Muscle of arm (tissue), 14 donors: ENCODE measurements around the gene NES. TPM values are rescaled to one million over a fixed set of nuclear protein-coding genes. Genes with fewer than 3 reads are reported as not detected.

ENCODE experiments used
- DNase-seq: peaks from one replicate; pipeline ENCODE4 v3.0.0-alpha.2; 2013
- long read RNA-seq, 11 donors: transcript quantifications; one replicate each; lab custom pipeline, GENCODE V29; 2026
- polyA plus RNA-seq, 12 donors: library from polyadenylated mRNA; unstranded; fragments of 120-200 nt; gene quantifications; one replicate each; pipeline ENCODE4 v1.2.1, GENCODE V29; 2013; ENCODE audit not compliant: insufficient read length in 12 of 12

NES gene, protein sequence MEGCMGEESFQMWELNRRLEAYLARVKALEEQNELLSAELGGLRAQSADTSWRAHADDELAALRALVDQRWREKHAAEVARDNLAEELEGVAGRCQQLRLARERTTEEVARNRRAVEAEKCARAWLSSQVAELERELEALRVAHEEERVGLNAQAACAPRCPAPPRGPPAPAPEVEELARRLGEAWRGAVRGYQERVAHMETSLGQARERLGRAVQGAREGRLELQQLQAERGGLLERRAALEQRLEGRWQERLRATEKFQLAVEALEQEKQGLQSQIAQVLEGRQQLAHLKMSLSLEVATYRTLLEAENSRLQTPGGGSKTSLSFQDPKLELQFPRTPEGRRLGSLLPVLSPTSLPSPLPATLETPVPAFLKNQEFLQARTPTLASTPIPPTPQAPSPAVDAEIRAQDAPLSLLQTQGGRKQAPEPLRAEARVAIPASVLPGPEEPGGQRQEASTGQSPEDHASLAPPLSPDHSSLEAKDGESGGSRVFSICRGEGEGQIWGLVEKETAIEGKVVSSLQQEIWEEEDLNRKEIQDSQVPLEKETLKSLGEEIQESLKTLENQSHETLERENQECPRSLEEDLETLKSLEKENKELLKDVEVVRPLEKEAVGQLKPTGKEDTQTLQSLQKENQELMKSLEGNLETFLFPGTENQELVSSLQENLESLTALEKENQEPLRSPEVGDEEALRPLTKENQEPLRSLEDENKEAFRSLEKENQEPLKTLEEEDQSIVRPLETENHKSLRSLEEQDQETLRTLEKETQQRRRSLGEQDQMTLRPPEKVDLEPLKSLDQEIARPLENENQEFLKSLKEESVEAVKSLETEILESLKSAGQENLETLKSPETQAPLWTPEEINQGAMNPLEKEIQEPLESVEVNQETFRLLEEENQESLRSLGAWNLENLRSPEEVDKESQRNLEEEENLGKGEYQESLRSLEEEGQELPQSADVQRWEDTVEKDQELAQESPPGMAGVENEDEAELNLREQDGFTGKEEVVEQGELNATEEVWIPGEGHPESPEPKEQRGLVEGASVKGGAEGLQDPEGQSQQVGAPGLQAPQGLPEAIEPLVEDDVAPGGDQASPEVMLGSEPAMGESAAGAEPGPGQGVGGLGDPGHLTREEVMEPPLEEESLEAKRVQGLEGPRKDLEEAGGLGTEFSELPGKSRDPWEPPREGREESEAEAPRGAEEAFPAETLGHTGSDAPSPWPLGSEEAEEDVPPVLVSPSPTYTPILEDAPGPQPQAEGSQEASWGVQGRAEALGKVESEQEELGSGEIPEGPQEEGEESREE (N-terminal part only)
- 1,000 to 10,000 TPM in 1 of 12 donors, 100 to 1,000 TPM in 11; 318 to 1,186 (median 743) TPM for polyA plus RNA-seq
- long read RNA-seq, donor 1, full-length matches to known transcripts: 15 of 22 reads
- long read RNA-seq, donor 1, partial matches to known transcripts: 7 of 22 reads
- long read RNA-seq, donor 1, other reads (novel, unspliced or antisense): 0 of 22 reads
- long read RNA-seq, donor 2, full-length matches to known transcripts: 128 of 184 reads
- long read RNA-seq, donor 2, partial matches to known transcripts: 56 of 184 reads
- long read RNA-seq, donor 2, other reads (novel, unspliced or antisense): 0 of 184 reads
- long read RNA-seq, donor 3, full-length matches to known transcripts: 134 of 173 reads
- long read RNA-seq, donor 3, partial matches to known transcripts: 39 of 173 reads
- long read RNA-seq, donor 3, other reads (novel, unspliced or antisense): 0 of 173 reads
- long read RNA-seq, donor 4, full-length matches to known transcripts: 82 of 101 reads
- long read RNA-seq, donor 4, partial matches to known transcripts: 19 of 101 reads
- long read RNA-seq, donor 4, other reads (novel, unspliced or antisense): 0 of 101 reads
- long read RNA-seq, donor 5, full-length matches to known transcripts: 128 of 155 reads
- long read RNA-seq, donor 5, partial matches to known transcripts: 27 of 155 reads
- long read RNA-seq, donor 5, other reads (novel, unspliced or antisense): 0 of 155 reads
- long read RNA-seq, donor 6, full-length matches to known transcripts: 121 of 135 reads
- long read RNA-seq, donor 6, partial matches to known transcripts: 14 of 135 reads
- long read RNA-seq, donor 6, other reads (novel, unspliced or antisense): 0 of 135 reads
- long read RNA-seq, donor 7, full-length matches to known transcripts: 101 of 132 reads
- long read RNA-seq, donor 7, partial matches to known transcripts: 31 of 132 reads
- long read RNA-seq, donor 7, other reads (novel, unspliced or antisense): 0 of 132 reads
- long read RNA-seq, donor 8, full-length matches to known transcripts: 177 of 207 reads
- long read RNA-seq, donor 8, partial matches to known transcripts: 30 of 207 reads
- long read RNA-seq, donor 8, other reads (novel, unspliced or antisense): 0 of 207 reads
- long read RNA-seq, donor 9, full-length matches to known transcripts: 56 of 67 reads
- long read RNA-seq, donor 9, partial matches to known transcripts: 11 of 67 reads
- long read RNA-seq, donor 9, other reads (novel, unspliced or antisense): 0 of 67 reads
- long read RNA-seq, donor 10, full-length matches to known transcripts: 305 of 325 reads
- long read RNA-seq, donor 10, partial matches to known transcripts: 15 of 325 reads
- long read RNA-seq, donor 10, other reads (novel, unspliced or antisense): 5 of 325 reads
- long read RNA-seq, donor 11, full-length matches to known transcripts: 119 of 151 reads
- long read RNA-seq, donor 11, partial matches to known transcripts: 32 of 151 reads
- long read RNA-seq, donor 11, other reads (novel, unspliced or antisense): 0 of 151 reads

- DNase-seq: peak; percentile 88
These were observed at the start of gene NES for GRCh38 chr1:156676820-156677615. TSS of gene NES (minus strand) at chr1:156677407. CDS start at chr1:156677264, 143 bp downstream.

GRCh38 chr1:156726549-156727226, 49.5 kb upstream of the NES start:
- DNase-seq: no peak

DNA sequence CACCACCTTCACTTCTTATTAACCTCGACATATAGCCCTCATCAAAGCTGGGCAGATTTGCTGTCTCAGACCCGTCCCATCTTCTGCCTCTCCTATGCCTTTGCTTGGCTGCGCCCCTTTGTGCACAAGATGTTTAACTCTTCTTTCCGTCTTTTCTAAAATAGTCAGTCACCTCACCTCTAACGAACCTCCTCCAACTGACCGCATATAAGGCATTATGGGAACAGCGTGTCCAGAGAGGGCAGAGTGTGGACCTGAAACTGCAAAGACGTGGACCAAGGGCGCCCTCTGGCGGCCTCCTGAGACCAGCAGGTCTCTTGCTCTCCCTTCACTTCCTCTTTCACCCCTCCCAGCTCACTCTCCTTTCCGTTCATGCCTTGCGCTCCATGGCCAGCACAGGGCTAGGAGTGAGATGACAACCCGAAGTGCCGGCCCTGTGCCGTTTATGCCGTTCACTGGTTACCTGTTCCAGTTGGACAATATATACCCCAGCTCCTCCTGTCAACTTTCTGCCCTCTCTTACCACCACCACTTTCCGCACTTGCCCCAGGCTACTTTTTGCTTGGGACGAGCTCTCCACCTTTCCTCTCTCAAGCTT, 48.6 kb upstream of the NES start:
- DNase-seq: peak; percentile 94

DNA sequence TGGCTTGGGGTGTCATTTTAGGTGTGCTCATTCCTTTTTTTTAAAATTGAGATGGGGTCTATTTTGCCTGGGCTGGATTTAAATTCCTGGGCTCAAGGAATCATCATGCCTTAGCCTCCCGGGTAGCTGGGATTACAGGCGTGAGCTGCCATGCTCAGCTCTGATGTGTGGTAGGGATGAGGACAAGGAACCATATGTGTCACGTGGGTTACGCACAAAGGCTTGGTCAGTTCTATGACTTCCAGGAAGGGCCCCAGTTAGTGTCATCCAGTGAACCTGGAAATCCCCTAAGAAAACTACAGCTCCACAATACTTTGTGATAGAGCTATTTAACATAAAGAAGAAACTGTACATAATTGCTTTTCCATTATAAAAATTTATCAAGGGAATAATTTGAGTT, 44.3 kb upstream of the NES start:
- no peak for DNase-seq

DNA sequence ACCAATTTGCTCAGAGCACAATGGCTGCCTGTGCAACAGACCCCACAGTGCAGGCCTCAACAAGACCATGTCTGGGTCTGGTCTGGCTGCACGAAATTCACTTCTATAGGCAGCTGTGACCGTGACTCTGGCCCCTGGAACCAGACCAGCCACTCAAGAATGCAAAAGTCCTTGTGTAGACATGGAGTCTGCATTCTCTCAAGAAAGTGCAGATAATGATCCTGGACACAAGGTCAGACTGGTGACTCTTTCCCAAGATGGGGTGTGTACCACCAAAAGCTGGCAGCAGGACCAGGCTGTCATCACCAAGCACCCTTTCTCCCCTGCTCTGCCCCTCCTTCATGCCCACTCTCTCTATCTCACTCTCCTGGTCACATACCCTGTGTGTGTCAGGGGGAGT, 43.9 kb upstream of the NES start:
- DNase-seq: no peak

GRCh38 chr1:156717351-156717750, 40.1 kb upstream of the NES start:
- DNase-seq: no peak

DNA sequence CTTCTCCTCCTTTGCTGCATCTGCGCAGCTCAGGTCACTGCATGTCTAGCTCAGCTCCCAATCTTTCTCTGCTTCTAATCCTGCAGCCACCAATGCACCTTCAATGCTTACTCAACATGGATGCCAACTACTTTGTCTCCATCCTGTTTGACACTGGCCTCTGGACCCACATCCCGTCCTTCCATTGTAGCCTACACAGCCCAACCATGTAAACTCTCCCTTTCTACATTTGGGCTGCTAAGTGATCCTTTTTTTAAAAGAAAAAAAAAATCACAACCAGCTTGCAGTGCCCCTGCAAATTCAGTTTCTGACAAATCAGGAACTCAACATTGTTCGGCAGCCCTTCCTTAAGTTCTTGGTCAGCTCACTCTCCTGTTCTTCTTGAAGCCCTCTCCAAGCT, 37.6 kb upstream of the NES start:
- DNase-seq: no peak

DNA sequence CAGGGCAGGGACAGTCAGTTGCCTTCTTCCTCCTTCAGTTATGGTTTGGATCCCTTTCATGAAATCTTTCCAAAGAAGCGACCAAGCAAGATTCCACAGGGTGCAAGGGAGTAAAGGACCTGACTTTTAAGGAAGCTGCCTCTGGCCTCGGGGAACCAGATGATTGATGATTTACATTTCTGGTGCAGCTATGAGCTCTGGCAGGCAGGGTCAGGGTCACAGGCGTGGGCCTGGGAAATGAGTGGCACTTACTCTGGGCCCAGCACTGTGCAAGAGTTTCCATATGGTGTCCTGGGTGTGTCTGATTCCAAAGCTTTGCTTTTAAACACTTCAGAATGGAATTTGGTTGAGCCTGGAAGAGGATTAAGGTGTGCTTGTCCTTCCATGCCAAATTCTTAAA, 35.4 kb upstream of the NES start:
- DNase-seq: no peak

GRCh38 chr1:156711011-156711817, 34.0 kb upstream of the NES start:
- DNase-seq: no peak

DNA sequence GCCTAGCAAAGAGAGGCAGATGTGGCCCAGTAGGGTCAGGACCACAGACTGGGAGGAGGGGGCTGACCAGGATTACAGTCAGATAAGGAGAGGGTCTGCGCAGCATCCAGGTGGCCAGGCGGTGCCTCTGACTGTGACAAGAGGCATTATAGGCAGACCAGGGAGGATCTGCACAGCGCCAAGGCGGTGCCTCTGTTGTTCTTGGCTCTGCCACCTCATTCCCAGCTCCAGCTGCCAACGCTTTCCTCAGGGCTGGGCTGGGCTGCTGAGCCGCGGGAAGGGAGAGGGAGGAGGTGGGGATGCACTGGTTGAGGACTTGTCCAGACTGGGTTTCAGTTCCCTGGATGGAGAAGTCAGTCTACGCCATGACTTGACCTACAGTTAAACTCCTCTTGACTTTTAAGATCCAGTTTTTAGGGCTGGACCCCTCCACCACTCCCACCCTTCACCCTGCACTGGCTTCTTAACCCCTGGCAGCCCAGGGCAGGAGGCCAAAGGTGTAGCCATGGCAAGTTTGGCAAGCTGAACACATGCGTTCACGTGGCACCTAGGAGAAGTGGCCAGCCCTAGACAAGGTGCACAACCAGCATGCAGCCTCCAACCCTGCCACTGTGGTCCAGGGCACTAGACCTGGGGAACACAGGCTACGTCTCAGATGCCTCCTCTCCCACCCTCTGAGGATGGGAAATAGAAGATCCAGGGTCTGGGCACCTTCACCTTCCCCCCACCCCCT, 32.7 kb upstream of the NES start:
- DNase-seq: no peak

GRCh38 chr1:156709031-156709430, 31.8 kb upstream of the NES start:
- no peak for DNase-seq

DNA sequence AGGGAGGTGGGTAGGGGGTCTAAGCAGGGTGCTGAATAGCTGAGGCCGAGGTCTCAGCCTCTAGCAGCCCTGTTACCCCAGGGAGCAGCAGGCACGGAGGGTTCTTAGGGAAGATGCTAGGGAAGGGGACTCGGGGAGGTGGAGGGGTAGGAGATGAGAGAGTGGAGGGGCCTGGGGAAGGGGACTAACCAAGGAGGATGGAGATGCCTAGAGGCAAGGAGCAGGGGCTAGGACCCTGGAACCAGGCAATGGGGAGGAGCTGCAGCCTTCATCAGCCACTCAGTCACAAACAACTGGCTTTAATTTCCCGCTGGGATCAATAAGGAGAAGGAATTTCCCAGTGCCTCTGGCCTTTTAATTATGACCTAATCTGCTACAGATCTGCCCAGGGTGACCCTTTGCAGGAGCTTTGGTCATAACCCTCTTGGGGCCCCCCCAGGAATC, 31.0 kb upstream of the NES start:
- no peak for DNase-seq

DNA sequence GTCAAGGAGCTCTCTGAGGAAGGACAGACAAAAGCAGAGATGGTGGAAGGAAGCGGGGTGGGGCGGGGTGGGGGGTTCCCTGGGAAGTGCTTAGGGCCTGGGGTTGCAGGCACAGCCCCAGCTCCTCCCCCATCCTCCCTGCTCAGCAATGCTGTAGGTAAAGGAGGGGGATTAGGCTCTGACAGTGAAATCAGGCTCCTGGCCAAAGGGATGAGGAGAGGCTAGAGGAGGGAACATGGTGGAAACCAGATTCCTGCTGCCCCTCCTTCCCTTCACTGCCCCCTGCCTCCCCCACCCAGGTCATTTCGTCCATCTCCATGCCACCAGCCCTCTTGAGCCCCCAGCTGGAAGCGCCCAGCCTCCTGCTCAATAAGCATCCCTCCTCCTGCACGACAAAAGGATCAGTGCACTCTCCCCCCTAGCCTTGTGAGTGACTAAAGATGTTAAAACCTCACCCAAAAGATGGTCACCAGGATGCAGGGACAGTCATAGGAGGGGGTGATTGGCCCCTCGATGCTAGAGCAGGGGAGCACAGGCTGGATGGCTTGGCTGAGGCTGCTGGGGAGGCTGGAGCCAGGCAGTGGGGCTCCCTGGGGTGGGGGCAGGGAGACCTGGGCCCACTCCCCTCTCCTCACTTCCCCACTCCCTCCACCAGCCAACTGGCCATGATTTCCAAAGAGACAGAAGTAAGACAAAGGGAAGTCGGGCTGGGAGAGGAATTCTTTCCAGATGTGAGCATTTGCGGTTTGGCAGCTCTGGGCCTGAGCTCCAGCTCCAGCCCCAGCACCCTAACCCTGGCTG, 30.4 kb upstream of the NES start:
- DNase-seq: peak; percentile 80
